Testis (tissue), 3 donors: ENCODE results near the gene CFAP65. TPM values are rescaled to one million over a fixed set of nuclear protein-coding genes. Genes with fewer than 3 reads are reported as not detected.

Experiments
- DNase-seq: peaks from one replicate; pipeline ENCODE4 v3.0.0-alpha.2; 2019
- H3K27ac ChIP-seq, 2 donors: fragments of 200-600 bp; sonication (generic); one replicate each; pipeline ENCODE4 v1.5.1; 2019
- H3K27me3 ChIP-seq: fragments of 200-600 bp; sonication (generic); one replicate; pipeline ENCODE4 v1.5.1; 2019
- H3K36me3 ChIP-seq: fragments of 200-600 bp; sonication (generic); one replicate; pipeline ENCODE4 v1.5.1; 2017; ENCODE audit warnings: low read depth; ENCODE audit errors: missing control alignments
- H3K4me1 ChIP-seq: fragments of 200-600 bp; sonication (generic); one replicate; pipeline ENCODE4 v1.5.1; 2019
- H3K4me3 ChIP-seq, 2 donors: fragments of 200-600 bp; sonication (generic); one replicate each; pipeline ENCODE4 v1.5.1; 2017 to 2019
- H3K9me3 ChIP-seq: fragments of 200-600 bp; sonication (generic); one replicate; pipeline ENCODE4 v1.5.1; 2017
- POLR2A ChIP-seq: fragments of 450-650 bp; IDR thresholded peaks from one replicate; pipeline ENCODE4 v1.6.1; 2017; ENCODE audit warnings: antibody characterized with exemption, mild to moderate bottlenecking, moderate library complexity
- WGBS, 2 donors: methylation state at CpG; one replicate each; pipeline ENCODE4 v1.1.5; 2018; 5-methylcytosine and 5-hydroxymethylcytosine counted together
- intact Hi-C: fragments of 100-400 bp; cut with DNase I; formaldehyde crosslinking; loops from one replicate; pipeline ENCODE4 v1.15.1; 2023; ENCODE audit warnings: low total_unique reads
- polyA plus RNA-seq: library from polyadenylated mRNA; stranded (reverse); fragments of 350-450 nt; fragmentation: Illumina TruSeq; extraction: RNeasy Lipid Tissue Mini Kit (QIAGEN cat#74804); gene quantifications from one replicate; pipeline ENCODE4 v1.2.3, GENCODE V29; 2014; ENCODE audit warnings: low read depth, low replicate concordance; ENCODE audit not compliant: insufficient read depth
- total RNA-seq, 2 donors: library from RNA; depleted of rRNA; stranded (reverse); fragments of >200 nt; gene quantifications; one replicate each; pipeline ENCODE4 v1.2.3, GENCODE V29; 2016
- TF ChIP-seq, protein P1 (sequence below), 3 experiments: fragments of 450-650 bp in 2 of 3; fragments of 200-600 bp in 1 of 3; sonication (generic) in 1 of 3; IDR thresholded peaks; one replicate each; pipeline ENCODE4 v1.5.1; 2016 to 2019; ENCODE audit warnings: antibody characterized with exemption in 3 of 3, mild to moderate bottlenecking in 2 of 3, moderate library complexity in 1 of 3

Gene CFAP65
- total and polyA plus RNA-seq, 3 donors from 2014 or later, result 15.5 to 42.9 (median 23.7) TPM

DNA sequence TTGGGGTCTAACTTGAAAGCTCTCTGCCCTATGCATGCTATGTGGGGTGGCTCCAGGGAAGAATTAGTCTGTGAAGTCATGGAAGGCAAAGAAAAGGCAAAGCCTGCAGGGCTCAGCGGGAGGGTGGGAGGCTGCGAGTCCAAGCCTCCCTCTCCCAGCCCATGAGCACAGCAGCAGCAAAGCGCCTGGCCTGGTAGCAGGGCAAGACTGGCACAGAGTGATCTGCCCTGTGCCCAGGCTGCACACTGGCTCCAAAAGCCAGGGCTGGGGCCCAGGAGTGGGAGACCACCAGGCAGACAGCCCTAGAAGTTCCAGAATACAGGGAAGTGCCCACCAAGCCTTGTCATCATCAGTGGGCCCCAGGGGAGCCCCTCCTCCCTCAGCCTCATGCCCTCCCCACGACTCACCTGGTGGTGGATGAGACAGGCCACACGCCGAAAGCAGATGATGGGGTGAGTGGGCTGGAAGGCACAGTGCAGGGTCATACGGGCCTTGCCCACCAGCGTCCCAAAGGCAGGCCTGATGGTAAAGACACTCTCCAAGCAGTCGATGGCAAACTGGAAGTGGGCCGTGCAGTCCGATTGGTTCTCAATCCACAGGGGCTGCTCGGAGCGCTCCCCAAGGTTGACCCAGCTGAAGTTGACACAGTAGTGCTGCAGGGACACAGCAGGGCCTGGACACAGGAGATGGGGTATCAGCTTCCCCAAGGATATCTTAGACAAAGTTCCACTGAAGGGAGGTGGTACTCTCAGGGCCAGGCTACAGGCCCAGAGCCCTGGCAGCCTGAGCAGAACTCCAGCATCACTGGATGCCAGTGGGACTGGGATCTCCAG is 12.1 kb downstream of the CFAP65 start:
- H3K4me3 ChIP-seq, result no peak overlapping the region
- H3K27ac ChIP-seq, result no peak overlapping the region
- no peaks in the 10 kb centered on the region for H3K27me3 ChIP-seq
- WGBS, 2 donors, result 76 to 93% methylated on average over 6 to 13 of the region's 13 CpGs
- no peaks in the 10 kb centered on the region for H3K9me3 ChIP-seq
- no peak for DNase-seq
- no peaks in the 10 kb centered on the region for H3K36me3 ChIP-seq
- H3K4me1 ChIP-seq, result no peaks in the 10 kb centered on the region
- no peak for TF ChIP-seq POLR2A
- TF ChIP-seq, protein P1, sequence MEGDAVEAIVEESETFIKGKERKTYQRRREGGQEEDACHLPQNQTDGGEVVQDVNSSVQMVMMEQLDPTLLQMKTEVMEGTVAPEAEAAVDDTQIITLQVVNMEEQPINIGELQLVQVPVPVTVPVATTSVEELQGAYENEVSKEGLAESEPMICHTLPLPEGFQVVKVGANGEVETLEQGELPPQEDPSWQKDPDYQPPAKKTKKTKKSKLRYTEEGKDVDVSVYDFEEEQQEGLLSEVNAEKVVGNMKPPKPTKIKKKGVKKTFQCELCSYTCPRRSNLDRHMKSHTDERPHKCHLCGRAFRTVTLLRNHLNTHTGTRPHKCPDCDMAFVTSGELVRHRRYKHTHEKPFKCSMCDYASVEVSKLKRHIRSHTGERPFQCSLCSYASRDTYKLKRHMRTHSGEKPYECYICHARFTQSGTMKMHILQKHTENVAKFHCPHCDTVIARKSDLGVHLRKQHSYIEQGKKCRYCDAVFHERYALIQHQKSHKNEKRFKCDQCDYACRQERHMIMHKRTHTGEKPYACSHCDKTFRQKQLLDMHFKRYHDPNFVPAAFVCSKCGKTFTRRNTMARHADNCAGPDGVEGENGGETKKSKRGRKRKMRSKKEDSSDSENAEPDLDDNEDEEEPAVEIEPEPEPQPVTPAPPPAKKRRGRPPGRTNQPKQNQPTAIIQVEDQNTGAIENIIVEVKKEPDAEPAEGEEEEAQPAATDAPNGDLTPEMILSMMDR (IDR thresholded peaks at IDR 0.05), result no peak
- intact Hi-C loops, result no loop called here

DNA sequence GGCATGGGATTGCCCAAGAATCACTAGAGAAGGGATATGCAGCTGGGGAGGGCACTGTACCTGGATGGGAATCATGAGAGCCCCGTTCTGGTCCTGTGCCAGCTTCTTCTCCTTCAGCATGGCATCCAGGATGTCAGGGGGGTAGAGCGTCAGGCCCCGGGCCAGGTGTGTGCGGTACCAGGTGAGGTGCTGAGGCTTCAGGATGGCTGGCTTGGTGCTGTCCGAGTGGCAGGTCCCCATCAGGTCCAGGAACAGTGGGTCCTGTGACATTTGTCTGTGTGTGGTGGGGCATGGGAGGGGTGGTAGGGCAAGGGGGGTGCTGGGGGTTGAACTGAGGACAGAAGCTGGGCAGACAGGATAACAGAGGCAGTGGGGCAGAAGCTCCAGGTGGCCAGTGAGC is 13.2 kb downstream of the CFAP65 start:
- H3K4me3 ChIP-seq, result no peak overlapping the region
- H3K36me3 ChIP-seq, result no peaks in the 10 kb centered on the region
- H3K4me1 ChIP-seq, result no peaks in the 10 kb centered on the region
- intact Hi-C loops, result no loop called here
- TF ChIP-seq, protein P1 (IDR thresholded peaks at IDR 0.05), result no peak
- no peak for TF ChIP-seq POLR2A
- 78 to 86% methylated on average over 5 of the region's 5 CpGs for WGBS, 2 donors
- no peaks in the 10 kb centered on the region for H3K9me3 ChIP-seq
- no peaks in the 10 kb centered on the region for H3K27me3 ChIP-seq
- DNase-seq, result no peak
- no peak overlapping the region for H3K27ac ChIP-seq

DNA sequence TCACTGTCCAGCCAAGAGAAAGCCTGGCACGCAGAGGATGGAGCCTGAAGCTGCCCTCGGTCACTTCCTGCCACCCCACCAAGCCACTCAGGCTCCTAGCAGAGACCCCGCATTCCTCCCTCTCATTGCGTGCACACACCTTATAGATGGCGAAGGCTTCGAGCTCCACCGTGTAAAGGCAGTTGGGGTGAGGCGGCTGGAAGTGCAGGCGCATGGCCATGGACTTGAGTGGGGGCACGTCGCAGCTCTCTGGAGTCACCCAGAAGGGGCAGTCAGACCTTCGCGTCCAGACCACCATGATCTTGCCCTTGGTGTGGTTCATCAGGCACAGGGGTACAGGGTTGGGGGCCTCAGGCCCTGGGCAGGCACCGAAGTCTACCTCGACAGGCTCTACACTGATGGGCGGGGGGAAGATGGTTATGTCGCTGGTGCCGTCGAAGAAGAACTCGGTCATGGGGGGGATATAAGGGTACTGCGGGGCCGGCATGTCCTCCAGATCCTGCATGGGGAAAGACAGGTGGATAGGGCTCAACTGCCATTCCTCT is 13.7 kb downstream of the CFAP65 start:
- no peak for DNase-seq
- Histone ChIP-seq H3K36me3 (no peaks in the 10 kb centered on the region), H3K4me1 (no peaks in the 10 kb centered on the region), H3K9me3 (no peaks in the 10 kb centered on the region), H3K4me3 (no peak overlapping the region), H3K27ac (no peak overlapping the region), H3K27me3 (no peaks in the 10 kb centered on the region)
- intact Hi-C loops, result no loop called here
- WGBS, 2 donors, result 90 to 96% methylated on average over 21 to 22 of the region's 22 CpGs
- TF ChIP-seq, protein P1 (IDR thresholded peaks at IDR 0.05), result no peak
- TF ChIP-seq POLR2A, result no peak

GRCh38 chr2:219026946-219027345 is 14.4 kb downstream of the CFAP65 start:
- intact Hi-C loops, result no loop called here
- Histone ChIP-seq H3K27me3 (no peaks in the 10 kb centered on the region), H3K36me3 (no peaks in the 10 kb centered on the region), H3K27ac (no peak overlapping the region), H3K9me3 (no peaks in the 10 kb centered on the region), H3K4me1 (no peaks in the 10 kb centered on the region), H3K4me3 (no peak overlapping the region)
- 79 to 85% methylated on average over 6 to 7 of the region's 7 CpGs for WGBS, 2 donors
- TF ChIP-seq, protein P1 (IDR thresholded peaks at IDR 0.05), result no peak
- TF ChIP-seq POLR2A, result no peak
- no peak for DNase-seq
